Measurements from ENCODE around the gene NUDT1. TPM values are rescaled to one million over a fixed set of nuclear protein-coding genes. Genes with fewer than 3 reads are reported as not detected.

Gene NUDT1
- total and polyA plus RNA-seq, 2 donors (not counting 3 experiments of a cell fraction or from before 2014, with no cell fraction given), result 23.9 to 25.9 TPM

- no peak overlapping the region for H3K27ac ChIP-seq (ENCODE audit: insufficient read depth, low read depth, low read length)
- intact Hi-C loops (cut with micrococcal nuclease), result no loop called here
- no peak for TF ChIP-seq EZH2 (IDR thresholded peaks at IDR 0.05; ENCODE audit: borderline replicate concordance, low read depth, low read length, severe bottlenecking)
- TF ChIP-seq, protein P1, sequence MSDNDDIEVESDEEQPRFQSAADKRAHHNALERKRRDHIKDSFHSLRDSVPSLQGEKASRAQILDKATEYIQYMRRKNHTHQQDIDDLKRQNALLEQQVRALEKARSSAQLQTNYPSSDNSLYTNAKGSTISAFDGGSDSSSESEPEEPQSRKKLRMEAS (IDR thresholded peaks at IDR 0.05; ENCODE audit: insufficient read depth, insufficient read length), result no peak
- TF ChIP-seq MYC (IDR thresholded peaks at IDR 0.05; ENCODE audit: low read depth, low read length), result no peak
- no peak for TF ChIP-seq JUN (IDR thresholded peaks at IDR 0.05; ENCODE audit: borderline replicate concordance, insufficient read depth, insufficient read length, low read depth)
- no peak for TF ChIP-seq CTCF (IDR thresholded peaks at IDR 0.05; ENCODE audit: extremely low read depth in 1 of 2, insufficient read depth in 1 of 2, low read depth in 1 of 2, low read length in 2 of 2)
- no peak for TF ChIP-seq POLR2A (IDR thresholded peaks at IDR 0.05; ENCODE audit: low read depth, low read length)
- TF ChIP-seq FOS (IDR thresholded peaks at IDR 0.05; ENCODE audit: borderline replicate concordance, insufficient read depth, low read length), result no peak
- no peak for TF ChIP-seq GATA2 (IDR thresholded peaks at IDR 0.05; ENCODE audit: insufficient read depth, insufficient read length, low read depth, low read length)
- TF ChIP-seq POLR2AphosphoS5 (IDR thresholded peaks at IDR 0.05; ENCODE audit: insufficient read depth, low read depth, low read length), result no peak
- no peaks in the 10 kb centered on the region for H3K79me2 ChIP-seq (ENCODE audit: control insufficient read depth, insufficient read depth, low read length)
- H4K20me1 ChIP-seq (replicated peaks; ENCODE audit: control insufficient read depth, extremely low read depth, insufficient read depth, low read length), result no peaks in the 10 kb centered on the region
- no peak overlapping the region for H3K4me3 ChIP-seq (replicated peaks in 1 of 3; ENCODE audit: insufficient read depth in 1 of 3, low read depth in 1 of 3, low read length in 3 of 3)
- DNase-seq (ENCODE audit: low read depth, low spot score), result no peak
- H3K9ac ChIP-seq (replicated peaks; ENCODE audit: extremely low read depth, insufficient read depth, low read length), result no peak overlapping the region
- H3K9me1 ChIP-seq (replicated peaks; ENCODE audit: control insufficient read depth, extremely low read depth, insufficient read depth, low read length), result no peaks in the 10 kb centered on the region
- H3K4me1 ChIP-seq (ENCODE audit: control insufficient read depth, extremely low read depth, insufficient read depth, low read length), result no peaks in the 10 kb centered on the region
- no peak overlapping the region for H3K4me2 ChIP-seq (ENCODE audit: insufficient read depth, low read length)
- no peak for FAIRE-seq
- ChIA-PET POLR2A (no interaction called here), CTCF (no interaction called here)
- no peaks in the 10 kb centered on the region for H3K9me3 ChIP-seq (replicated peaks; ENCODE audit: control insufficient read depth, insufficient read depth, low read length)
- no peak overlapping the region for H2AFZ ChIP-seq (ENCODE audit: low read depth, low read length)
- no TSS peak for BruUV-seq (replicated peaks)
- no peaks in the 10 kb centered on the region for H3K27me3 ChIP-seq (ENCODE audit: control insufficient read depth in 2 of 2, insufficient read depth in 2 of 2, low read length in 2 of 2)
- peaks cover 8 to 49% of the 10 kb centered on the region in 2 experiments for H3K36me3 ChIP-seq (ENCODE audit: control insufficient read depth in 2 of 2, extremely low read depth in 1 of 2, insufficient read depth in 2 of 2, low read length in 2 of 2)
- dilution Hi-C loops (cut with MboI; ENCODE audit: extremely low pct_ligation_motif_present, low sequenced_read_pairs), result no loop called here
Observed at GRCh38 chr7:2220506-2220905, 21.5 kb upstream of the NUDT1 start.

Data from endothelial cell of umbilical vein (primary cell).